Measurements from ENCODE around the gene BACE1-AS.

DNA sequence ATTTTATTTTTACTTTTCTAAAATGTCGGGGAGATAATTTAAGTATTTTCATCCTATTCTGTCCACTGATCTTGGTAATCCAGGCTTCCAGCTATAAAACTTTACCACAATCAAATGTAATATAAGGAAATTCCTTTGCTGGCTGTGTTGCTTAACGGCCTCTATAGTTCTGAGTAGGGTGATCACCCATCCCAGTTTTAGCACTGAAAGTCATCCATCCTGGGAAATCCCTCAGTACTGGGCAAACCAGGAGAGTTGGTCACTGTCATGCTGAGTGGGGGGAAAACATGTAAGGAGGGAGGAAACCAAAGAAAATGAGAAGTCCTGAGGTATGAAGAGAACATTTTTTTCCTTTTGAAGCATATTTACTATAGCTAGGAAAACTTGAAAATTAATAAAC, 12.8 kb upstream of the BACE1-AS start:
- TF ChIP-seq CTCF (IDR thresholded peaks at IDR 0.05; ENCODE audit: insufficient read depth, low read depth, low read length) (no peak), EZH2 (IDR thresholded peaks at IDR 0.05; ENCODE audit: insufficient read depth, low read length) (no peak)

All from astrocyte (in vitro differentiated cells and primary cell).